Stomach (tissue), 9 donors: ENCODE results near the gene KLHL17. TPM values are rescaled to one million over a fixed set of nuclear protein-coding genes. Genes with fewer than 3 reads are reported as not detected.
A peak's percentile ranks its signal among the peaks of the same experiment; 100 is the strongest.

Experiments
- DNase-seq, 2 donors: peaks; one replicate each; pipeline versions ENCODE4 v3.0.0 to v3.0.0-alpha.2; 2013 to 2019
- H3K27ac ChIP-seq, 5 donors: fragments of 200-600 bp in 4 of 5; sonication (generic) in 4 of 5; one replicate each; pipeline ENCODE4 v1.5.1; 2013 to 2019; ENCODE audit warnings: mild to moderate bottlenecking in 1 of 5, moderate library complexity in 1 of 5
- H3K27me3 ChIP-seq, 3 donors: fragments of 200-600 bp; sonication (generic); one replicate each; pipeline ENCODE4 v1.5.1; 2017 to 2019; ENCODE audit warnings: mixed run types in 1 of 3
- H3K36me3 ChIP-seq, 4 donors: fragments of 200-600 bp; sonication (generic); 1 replicate in 3 of 4; 2 replicates in 1 of 4; pipeline ENCODE4 v1.5.1; 2016 to 2019
- H3K4me1 ChIP-seq, 4 donors: fragments of 200-600 bp; sonication (generic); one replicate each; pipeline ENCODE4 v1.5.1; 2016 to 2019
- H3K4me3 ChIP-seq, 4 donors: fragments of 200-600 bp; sonication (generic) in 3 of 4; one replicate each; pipeline ENCODE4 v1.5.1; 2016 to 2019; ENCODE audit warnings: mild to moderate bottlenecking in 1 of 4
- H3K9me3 ChIP-seq, 4 donors: fragments of 200-600 bp; sonication (generic); one replicate each; pipeline ENCODE4 v1.5.1; 2016 to 2019
- EP300 ChIP-seq: sonication (generic); formaldehyde crosslinking; IDR thresholded peaks from one replicate; pipeline ENCODE4 v1.6.1; 2017; ENCODE audit warnings: antibody characterized with exemption
- POLR2A ChIP-seq, 4 donors: fragments of 450-650 bp; IDR thresholded peaks; one replicate each; pipeline ENCODE4 v1.6.1; 2016; ENCODE audit warnings: antibody characterized with exemption in 4 of 4, control low read depth in 2 of 4, mild to moderate bottlenecking in 1 of 4, moderate library complexity in 1 of 4
- POLR2AphosphoS5 ChIP-seq, 3 donors: sonication (generic); formaldehyde crosslinking; IDR thresholded peaks; one replicate each; pipeline ENCODE4 v1.6.1; 2016; ENCODE audit warnings: antibody characterized with exemption in 3 of 3
- WGBS, 5 donors: extraction: QIAGEN DNeasy Blood & Tissue Kit in 3 of 5; methylation state at CpG; one replicate each; pipeline versions ENCODE4 v1.1.5 to v1.1.7; 2013 to 2018; 5-methylcytosine and 5-hydroxymethylcytosine counted together
- intact Hi-C: fragments of 100-400 bp; cut with DNase I; formaldehyde crosslinking; loops from one replicate; pipeline ENCODE4 v1.15.1; 2023; ENCODE audit warnings: low total_unique reads
- polyA plus RNA-seq, 3 donors: library from polyadenylated mRNA; stranded (reverse); fragments of 200-250 nt; gene quantifications; one replicate each; pipeline ENCODE4 v1.2.3, GENCODE V29; 2013
- total RNA-seq, 5 donors: library from RNA; depleted of rRNA; stranded (reverse); fragments of >200 nt; gene quantifications; one replicate each; pipeline versions ENCODE4 v1.1.0 to v1.2.3, GENCODE V29; 2014 to 2016
- TF ChIP-seq, protein P1 (sequence below), 7 experiments: fragments of 450-650 bp in 4 of 7; fragments of 200-600 bp in 3 of 7; sonication (generic) in 3 of 7; IDR thresholded peaks; one replicate each; pipeline ENCODE4 v1.5.1; 2016 to 2019; ENCODE audit warnings: antibody characterized with exemption in 7 of 7, control low read depth in 2 of 7, mild to moderate bottlenecking in 1 of 7
- donor health status: healthy with polysubstance abuse.
- donor health status: Bipolar disorder and iron deficiency.
- donor health status: healthy.

KLHL17 gene
- total and polyA plus RNA-seq, 8 donors: 1.7 to 99.9 (median 7.6) TPM

DNA sequence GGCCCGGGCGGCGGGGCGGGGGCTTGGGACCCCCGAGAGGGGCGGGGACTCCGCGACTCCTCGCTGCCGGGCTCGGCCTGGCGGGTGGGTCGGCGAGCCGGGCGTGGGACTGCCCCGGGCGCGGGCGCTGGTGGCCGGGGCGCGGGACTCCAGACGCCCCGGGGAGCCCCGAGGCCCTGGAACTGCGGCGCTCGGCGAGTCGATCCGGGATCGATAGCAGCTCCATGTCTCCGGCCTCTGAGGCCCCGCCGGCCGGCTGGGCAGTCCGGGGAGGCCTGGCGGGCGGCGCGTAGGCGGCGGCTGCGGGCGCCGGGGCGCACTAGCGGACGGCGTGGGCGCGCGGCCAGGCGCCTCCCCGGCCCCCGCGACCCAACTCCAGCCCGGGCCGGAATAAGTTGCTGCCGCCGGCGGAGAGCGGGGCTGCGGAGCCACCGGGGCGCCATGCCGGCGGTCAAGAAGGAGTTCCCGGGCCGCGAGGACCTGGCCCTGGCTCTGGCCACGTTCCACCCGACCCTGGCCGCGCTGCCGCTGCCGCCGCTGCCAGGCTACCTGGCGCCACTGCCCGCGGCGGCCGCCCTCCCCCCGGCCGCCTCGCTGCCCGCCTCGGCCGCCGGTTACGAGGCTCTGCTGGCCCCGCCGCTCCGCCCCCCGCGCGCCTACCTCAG is 36.3 kb upstream of the KLHL17 start:
- Histone ChIP-seq H3K4me3 (peak overlapping the region; percentile 54 to 67 (median 59)), H3K9me3 (no peaks in the 10 kb centered on the region), H3K36me3 (no peaks in the 10 kb centered on the region), H3K4me1 (peaks cover 50 to 76% (median 59%) of the 10 kb centered on the region in 4 donors), H3K27me3 (peaks cover 0 to 100% (median 67%) of the 10 kb centered on the region in 3 donors), H3K27ac (peak overlapping the region in 2 of 5 donors; percentile 63 to 72)
- no peak for DNase-seq
- 0 to 1% (median 0%) methylated on average over 8 to 95 of the region's 98 CpGs for WGBS, 5 donors
- intact Hi-C loops: no loop called here
- TF ChIP-seq POLR2AphosphoS5 (IDR thresholded peaks at IDR 0.05) (no peak), EP300 (no peak), POLR2A (IDR thresholded peaks at IDR 0.05) (no peak)
- TF ChIP-seq, protein P1, sequence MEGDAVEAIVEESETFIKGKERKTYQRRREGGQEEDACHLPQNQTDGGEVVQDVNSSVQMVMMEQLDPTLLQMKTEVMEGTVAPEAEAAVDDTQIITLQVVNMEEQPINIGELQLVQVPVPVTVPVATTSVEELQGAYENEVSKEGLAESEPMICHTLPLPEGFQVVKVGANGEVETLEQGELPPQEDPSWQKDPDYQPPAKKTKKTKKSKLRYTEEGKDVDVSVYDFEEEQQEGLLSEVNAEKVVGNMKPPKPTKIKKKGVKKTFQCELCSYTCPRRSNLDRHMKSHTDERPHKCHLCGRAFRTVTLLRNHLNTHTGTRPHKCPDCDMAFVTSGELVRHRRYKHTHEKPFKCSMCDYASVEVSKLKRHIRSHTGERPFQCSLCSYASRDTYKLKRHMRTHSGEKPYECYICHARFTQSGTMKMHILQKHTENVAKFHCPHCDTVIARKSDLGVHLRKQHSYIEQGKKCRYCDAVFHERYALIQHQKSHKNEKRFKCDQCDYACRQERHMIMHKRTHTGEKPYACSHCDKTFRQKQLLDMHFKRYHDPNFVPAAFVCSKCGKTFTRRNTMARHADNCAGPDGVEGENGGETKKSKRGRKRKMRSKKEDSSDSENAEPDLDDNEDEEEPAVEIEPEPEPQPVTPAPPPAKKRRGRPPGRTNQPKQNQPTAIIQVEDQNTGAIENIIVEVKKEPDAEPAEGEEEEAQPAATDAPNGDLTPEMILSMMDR (IDR thresholded peaks at IDR 0.05): no peak

DNA sequence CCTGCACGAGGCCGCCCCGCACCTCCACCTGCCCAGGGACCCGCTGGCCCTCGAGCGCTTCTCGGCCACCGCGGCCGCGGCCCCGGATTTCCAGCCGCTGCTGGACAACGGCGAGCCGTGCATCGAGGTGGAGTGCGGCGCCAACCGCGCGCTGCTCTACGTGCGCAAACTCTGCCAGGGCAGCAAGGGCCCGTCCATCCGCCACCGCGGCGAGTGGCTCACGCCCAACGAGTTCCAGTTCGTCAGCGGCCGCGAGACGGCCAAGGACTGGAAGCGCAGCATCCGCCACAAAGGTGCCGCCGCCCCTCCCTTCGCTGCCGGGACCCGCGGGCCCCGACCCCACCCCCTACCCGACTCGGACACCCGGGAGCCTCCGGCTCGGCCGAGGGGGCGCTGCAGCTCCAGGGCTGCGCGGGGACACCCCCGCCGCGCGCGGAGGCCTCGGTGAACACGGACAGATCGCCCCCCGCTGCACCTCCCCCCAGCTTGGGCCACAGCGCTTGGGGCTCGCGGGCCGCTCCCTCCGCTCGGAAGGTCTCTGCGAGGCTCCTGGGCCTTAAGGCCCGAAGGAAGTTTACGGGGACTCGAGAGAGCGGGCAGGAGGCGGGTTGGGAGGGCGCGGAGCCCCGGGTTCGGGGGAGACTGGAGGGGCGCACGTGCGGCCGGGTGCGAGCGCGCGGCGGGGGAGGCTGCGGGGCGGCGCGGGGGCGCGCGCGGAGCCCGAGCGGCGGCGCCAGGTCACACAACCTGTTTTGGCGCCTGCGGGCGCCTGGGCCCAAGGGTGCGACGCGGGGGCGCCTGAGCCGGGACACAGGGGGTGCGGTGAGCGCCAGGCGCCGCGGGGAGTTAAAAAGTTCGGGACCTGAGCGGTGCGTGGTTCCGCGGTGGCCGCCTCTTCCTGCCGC is 35.5 kb upstream of the KLHL17 start:
- no peaks in the 10 kb centered on the region for H3K36me3 ChIP-seq
- H3K4me1 ChIP-seq: peaks cover 48 to 74% (median 54%) of the 10 kb centered on the region in 4 donors
- intact Hi-C loops: no loop called here
- peaks cover 0 to 100% (median 59%) of the 10 kb centered on the region in 3 donors for H3K27me3 ChIP-seq
- peak; percentile 59 to 79 for DNase-seq
- 1% methylated on average over 21 to 119 of the region's 120 CpGs for WGBS, 5 donors
- peak overlapping the region; percentile 54 to 67 (median 59) for H3K4me3 ChIP-seq
- peak overlapping the region in 3 of 5 donors; percentile 63 to 72 (median 67) for H3K27ac ChIP-seq
- H3K9me3 ChIP-seq: no peaks in the 10 kb centered on the region
- TF ChIP-seq POLR2AphosphoS5 (IDR thresholded peaks at IDR 0.05): no peak
- TF ChIP-seq, protein P1 (IDR thresholded peaks at IDR 0.05): no peak
- no peak for TF ChIP-seq POLR2A (IDR thresholded peaks at IDR 0.05)
- no peak for TF ChIP-seq EP300

DNA sequence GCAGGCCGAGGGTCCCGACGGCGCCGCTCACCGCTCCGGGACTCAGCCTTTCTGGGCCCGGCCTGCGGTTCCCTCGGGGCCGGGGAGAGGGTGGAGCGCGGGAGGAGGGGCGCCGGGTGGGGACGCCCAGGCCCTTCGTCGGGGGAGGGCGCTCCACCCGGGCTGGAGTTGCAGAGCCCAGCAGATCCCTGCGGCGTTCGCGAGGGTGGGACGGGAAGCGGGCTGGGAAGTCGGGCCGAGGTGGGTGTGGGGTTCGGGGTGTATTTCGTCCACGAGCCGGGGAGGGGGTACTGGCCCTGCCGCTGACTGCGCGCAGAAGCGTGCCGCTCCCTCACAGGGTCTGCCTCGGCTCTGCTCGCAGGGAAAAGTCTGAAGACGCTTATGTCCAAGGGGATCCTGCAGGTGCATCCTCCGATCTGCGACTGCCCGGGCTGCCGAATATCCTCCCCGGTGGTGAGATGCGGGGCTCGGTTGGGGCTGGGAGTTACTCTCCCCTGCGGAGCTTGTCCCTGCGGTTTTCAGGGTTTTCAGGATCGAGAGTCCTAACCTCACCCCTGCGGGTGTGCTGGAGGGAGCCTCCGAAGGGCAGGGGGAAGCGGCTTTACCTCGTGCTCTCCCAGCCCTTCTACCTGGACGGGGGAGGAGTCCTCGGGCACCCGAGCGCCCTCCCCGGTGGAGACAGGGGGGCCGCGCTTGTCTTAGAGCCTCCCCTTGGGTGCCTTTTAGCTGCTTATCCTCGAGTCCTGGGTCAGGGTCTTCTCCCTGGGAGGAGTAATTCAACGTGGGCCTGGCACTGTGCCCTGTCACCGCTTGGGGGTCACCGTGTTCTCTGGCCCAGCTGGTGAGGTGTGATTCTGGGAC is 34.6 kb upstream of the KLHL17 start:
- Histone ChIP-seq H3K4me3 (peak overlapping the region; percentile 54 to 67 (median 59)), H3K4me1 (peaks cover 39 to 65% (median 45%) of the 10 kb centered on the region in 4 donors), H3K27ac (peak overlapping the region in 2 of 5 donors; percentile 63 to 72), H3K36me3 (no peaks in the 10 kb centered on the region), H3K9me3 (no peaks in the 10 kb centered on the region), H3K27me3 (peaks cover 0 to 97% (median 51%) of the 10 kb centered on the region in 3 donors)
- intact Hi-C loops: no loop called here
- WGBS, 5 donors: 6 to 18% (median 10%) methylated on average over 14 to 65 of the region's 65 CpGs
- peak in 1 of 2 donors; percentile 79 for DNase-seq
- TF ChIP-seq, protein P1 (IDR thresholded peaks at IDR 0.05): no peak
- TF ChIP-seq POLR2A (IDR thresholded peaks at IDR 0.05): no peak
- TF ChIP-seq EP300: no peak
- TF ChIP-seq POLR2AphosphoS5 (IDR thresholded peaks at IDR 0.05): no peak
